ENCODE measurements around the gene ONECUT2.

ONECUT2 gene

DNA sequence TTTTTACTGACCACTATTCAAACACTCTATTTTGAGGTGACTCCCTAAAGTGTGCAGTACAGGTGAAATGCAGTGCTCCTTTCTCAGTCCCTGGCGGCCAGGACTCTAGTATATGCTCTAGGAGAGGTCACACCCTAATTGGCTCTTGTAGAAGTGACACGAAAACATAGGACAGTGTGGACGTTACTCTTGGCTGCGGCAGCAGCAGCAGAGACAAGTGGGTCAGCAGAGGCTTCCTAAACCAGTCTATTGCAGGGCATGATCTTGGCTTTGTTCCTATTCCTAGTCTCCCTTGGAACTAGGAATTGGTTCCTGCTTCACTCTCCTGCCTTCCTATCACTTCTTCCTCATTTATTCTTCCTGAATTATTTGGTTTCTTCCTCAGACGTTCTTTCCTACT is 10.1 kb upstream of the ONECUT2 start:
- H3K4me3 ChIP-seq (ENCODE audit: low read depth, low read length) = no peak overlapping the region
- DNase-seq = no peak
- in situ Hi-C loops (cut with HindIII; ENCODE audit: low pct_ligation_motif_present, low sequenced_read_pairs) = no loop called here
- H3K36me3 ChIP-seq (replicated peaks) = no peaks in the 10 kb centered on the region
- H3K27me3 ChIP-seq (replicated peaks) = peaks cover 33% of the 10 kb centered on the region
- H3K27ac ChIP-seq = no peak overlapping the region
- TF ChIP-seq, protein P1, sequence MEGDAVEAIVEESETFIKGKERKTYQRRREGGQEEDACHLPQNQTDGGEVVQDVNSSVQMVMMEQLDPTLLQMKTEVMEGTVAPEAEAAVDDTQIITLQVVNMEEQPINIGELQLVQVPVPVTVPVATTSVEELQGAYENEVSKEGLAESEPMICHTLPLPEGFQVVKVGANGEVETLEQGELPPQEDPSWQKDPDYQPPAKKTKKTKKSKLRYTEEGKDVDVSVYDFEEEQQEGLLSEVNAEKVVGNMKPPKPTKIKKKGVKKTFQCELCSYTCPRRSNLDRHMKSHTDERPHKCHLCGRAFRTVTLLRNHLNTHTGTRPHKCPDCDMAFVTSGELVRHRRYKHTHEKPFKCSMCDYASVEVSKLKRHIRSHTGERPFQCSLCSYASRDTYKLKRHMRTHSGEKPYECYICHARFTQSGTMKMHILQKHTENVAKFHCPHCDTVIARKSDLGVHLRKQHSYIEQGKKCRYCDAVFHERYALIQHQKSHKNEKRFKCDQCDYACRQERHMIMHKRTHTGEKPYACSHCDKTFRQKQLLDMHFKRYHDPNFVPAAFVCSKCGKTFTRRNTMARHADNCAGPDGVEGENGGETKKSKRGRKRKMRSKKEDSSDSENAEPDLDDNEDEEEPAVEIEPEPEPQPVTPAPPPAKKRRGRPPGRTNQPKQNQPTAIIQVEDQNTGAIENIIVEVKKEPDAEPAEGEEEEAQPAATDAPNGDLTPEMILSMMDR (IDR thresholded peaks at IDR 0.05; ENCODE audit: low read depth, low read length, missing control alignments) = no peak

DNA sequence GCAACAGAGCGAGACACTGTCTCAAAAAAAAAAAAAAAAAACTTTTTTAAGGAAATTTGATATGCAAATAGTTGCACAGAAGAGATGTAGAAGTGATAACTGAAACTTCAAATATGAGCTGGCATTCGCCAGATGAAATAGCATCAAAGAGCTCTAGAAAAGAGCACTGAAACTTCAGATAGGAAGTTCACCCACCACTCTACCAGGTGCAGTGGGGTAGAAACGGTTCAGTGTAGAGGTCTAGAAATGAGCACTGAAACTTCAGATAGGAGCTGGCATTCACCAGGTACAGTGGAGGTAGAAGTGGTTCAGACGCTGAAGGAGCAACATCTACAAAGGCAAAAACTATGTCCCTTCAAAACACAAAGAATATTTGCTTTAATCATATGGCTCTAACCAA is 9.0 kb upstream of the ONECUT2 start:
- peaks cover 44% of the 10 kb centered on the region for H3K27me3 ChIP-seq (replicated peaks)
- TF ChIP-seq, protein P1 (IDR thresholded peaks at IDR 0.05; ENCODE audit: low read depth, low read length, missing control alignments) = no peak
- no peak overlapping the region for H3K27ac ChIP-seq
- no peak overlapping the region for H3K4me3 ChIP-seq (ENCODE audit: low read depth, low read length)
- H3K36me3 ChIP-seq (replicated peaks) = no peaks in the 10 kb centered on the region
- DNase-seq = no peak
- in situ Hi-C loops (cut with HindIII; ENCODE audit: low pct_ligation_motif_present, low sequenced_read_pairs) = no loop called here

DNA sequence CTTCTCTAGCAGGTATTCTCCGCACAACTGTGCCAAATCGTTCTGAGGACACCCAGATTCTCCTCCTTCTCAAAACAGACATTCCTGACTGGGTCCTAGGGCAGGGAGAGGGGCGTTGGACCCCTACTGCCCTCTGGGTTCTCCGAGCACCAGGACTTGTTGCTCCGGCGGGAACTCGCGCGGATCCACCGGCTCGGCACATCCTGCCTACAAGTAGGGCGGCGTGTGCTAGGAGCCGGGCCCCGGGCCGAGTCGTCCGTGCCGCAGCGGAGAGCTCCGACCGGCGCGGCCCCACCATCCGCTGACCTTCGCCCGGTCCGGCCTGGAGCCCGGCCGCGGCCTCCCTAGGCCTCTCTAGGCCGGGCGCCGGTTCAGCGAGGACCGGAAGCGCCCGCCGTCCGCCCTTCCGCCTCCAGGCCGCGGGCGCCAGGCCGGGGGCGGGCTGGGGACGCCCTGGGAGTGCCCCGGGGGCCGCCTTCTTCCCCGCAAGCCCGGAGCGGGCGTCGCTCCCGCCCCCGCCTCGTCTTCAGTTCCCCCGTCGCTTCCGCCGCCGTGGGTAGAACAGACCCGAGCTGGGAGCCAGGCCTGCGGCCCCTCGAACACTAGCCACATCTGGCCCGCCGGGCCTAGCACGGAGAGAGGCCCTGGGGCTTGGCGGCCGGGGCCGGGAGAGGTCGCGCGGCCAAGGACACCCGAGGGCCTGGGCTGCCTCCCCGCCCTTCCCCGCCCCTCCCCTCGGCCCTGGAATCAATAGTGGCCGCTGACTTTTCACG is 7.6 kb upstream of the ONECUT2 start:
- no peaks in the 10 kb centered on the region for H3K36me3 ChIP-seq (replicated peaks)
- TF ChIP-seq, protein P1 (IDR thresholded peaks at IDR 0.05; ENCODE audit: low read depth, low read length, missing control alignments) = no peak
- peaks cover 56% of the 10 kb centered on the region for H3K27me3 ChIP-seq (replicated peaks)
- DNase-seq = no peak
- no peak overlapping the region for H3K27ac ChIP-seq
- in situ Hi-C loops (cut with HindIII; ENCODE audit: low pct_ligation_motif_present, low sequenced_read_pairs) = no loop called here
- no peak overlapping the region for H3K4me3 ChIP-seq (ENCODE audit: low read depth, low read length)

DNA sequence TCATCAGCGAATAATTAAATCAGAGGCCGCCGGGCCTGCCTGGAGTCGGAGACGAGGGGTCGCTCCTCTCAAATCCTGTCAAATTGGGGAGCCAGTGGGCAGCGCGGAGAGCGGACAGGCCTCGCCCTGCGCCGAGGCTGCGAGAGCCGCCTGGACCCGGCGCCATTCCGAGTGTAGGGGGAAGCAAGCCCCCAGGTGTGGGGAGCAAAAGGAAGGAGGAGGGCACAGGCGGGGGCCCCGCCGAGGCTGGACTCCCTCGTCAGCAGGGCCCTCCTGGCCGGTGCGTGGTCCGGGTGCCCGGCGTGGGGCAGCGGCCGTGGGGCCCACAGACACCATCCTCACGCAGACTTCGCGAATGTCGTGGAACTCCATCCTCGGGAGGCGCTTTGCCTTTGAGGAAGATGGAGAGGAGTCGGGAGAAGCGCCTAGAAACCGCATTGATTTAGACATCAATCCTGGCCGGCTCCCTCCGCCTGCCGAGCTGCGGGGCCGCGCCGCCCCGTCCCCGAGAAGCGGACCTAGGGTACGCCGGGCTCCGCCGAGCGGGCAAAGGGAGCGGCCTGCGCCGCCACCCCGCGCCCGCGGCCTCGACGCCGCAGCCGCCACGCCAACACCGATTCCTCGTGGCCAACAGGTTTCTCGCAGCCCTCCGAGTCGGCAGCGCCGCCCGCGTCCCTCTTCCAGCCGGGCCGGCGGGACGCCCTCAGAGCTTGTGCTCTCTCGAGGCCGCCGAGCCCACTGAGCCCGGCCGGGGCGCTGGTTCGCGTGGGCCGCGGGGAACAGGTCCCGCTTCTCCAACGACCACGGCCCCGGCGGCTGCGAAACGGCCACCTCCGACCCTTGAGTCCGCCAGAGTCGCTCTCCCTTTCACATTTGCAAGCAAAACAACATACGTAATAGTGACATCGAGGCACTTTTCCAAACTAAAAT is 6.7 kb upstream of the ONECUT2 start:
- in situ Hi-C loops (cut with HindIII; ENCODE audit: low pct_ligation_motif_present, low sequenced_read_pairs) = no loop called here
- no peak overlapping the region for H3K4me3 ChIP-seq (ENCODE audit: low read depth, low read length)

DNA sequence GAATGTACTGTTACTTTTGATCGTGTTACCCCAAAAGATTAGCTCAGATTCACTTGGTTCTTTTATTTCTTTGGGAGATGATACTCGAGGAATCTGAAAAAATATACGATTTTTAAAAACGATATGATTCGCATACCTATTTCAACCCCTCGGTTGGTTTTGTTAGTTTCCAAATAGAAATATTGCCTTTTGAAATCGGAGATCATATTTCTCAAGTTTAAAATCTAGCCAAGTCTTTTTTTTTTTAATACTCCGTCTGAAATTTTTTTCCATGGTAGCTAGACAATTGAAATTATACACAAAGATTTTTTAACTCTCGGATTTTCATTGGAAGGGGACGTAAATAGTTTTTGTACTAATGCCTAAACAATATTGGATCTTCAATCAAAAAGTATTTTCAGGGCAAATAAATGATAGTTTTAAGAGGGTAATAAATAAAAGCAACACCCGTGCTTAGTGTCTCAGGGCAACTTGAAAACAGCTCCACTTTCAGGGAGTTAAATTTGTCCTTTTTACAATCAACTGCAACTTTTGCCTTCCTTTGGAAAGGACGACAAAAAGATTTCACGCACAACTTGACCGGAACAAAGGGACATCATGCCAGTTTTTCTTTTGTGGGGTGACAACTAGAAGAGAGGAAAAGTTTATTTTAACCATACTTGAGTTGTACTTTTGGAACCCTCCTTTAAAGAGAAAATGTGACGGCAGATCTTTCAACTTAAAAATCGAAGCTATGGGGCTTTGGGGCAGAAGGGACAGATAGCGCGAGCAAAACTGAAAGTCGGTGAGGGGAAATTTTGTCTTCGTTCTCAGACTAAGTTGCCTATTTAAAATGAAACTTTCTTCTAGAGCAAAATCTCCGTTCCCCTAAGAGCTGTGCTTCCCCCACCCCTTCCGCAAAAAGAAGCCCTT is 5.8 kb upstream of the ONECUT2 start:
- Histone ChIP-seq H3K36me3 (replicated peaks) (no peaks in the 10 kb centered on the region), H3K27ac (no peak overlapping the region), H3K27me3 (replicated peaks) (peaks cover 74% of the 10 kb centered on the region), H3K4me3 (ENCODE audit: low read depth, low read length) (no peak overlapping the region)
- DNase-seq = no peak
- in situ Hi-C loops (cut with HindIII; ENCODE audit: low pct_ligation_motif_present, low sequenced_read_pairs) = no loop called here
- TF ChIP-seq, protein P1 (IDR thresholded peaks at IDR 0.05; ENCODE audit: low read depth, low read length, missing control alignments) = no peak

More for the DNA sequence above, 6.7 kb upstream of the ONECUT2 start:
- Histone ChIP-seq H3K27ac (no peak overlapping the region), H3K36me3 (replicated peaks) (no peaks in the 10 kb centered on the region), H3K27me3 (replicated peaks) (peaks cover 64% of the 10 kb centered on the region)
- TF ChIP-seq, protein P1 (IDR thresholded peaks at IDR 0.05; ENCODE audit: low read depth, low read length, missing control alignments) = no peak
- DNase-seq = no peak
